Loucy (cell line): ENCODE measurements around the gene CELSR1.

ENCODE experiments used
- H2AFZ ChIP-seq: fragments of 200-600 bp; sonication (generic); 2 replicates; pipeline ENCODE4 v1.6.0; 2016; ENCODE audit warnings: antibody characterized with exemption, mild to moderate bottlenecking, low read length, moderate library complexity
- H3F3A ChIP-seq: fragments of 200-600 bp; 2 replicates; pipeline ENCODE4 v1.6.0; 2016; ENCODE audit warnings: antibody characterized with exemption, low read depth, mild to moderate bottlenecking
- H3K27me3 ChIP-seq: fragments of 200-600 bp; sonication (generic); 2 replicates; pipeline ENCODE4 v1.6.1; 2014; ENCODE audit warnings: low read length, mild to moderate bottlenecking; ENCODE audit not compliant: insufficient read depth, poor library complexity, severe bottlenecking
- H3K36me3 ChIP-seq: fragments of 200-600 bp; sonication (generic); 2 replicates; pipeline ENCODE4 v1.6.1; 2016; ENCODE audit warnings: low read length; ENCODE audit not compliant: insufficient read depth
- H3K4me1 ChIP-seq: fragments of 200-600 bp; sonication (generic); 2 replicates; pipeline ENCODE4 v1.5.1; 2014; ENCODE audit warnings: low read length, mild to moderate bottlenecking; ENCODE audit not compliant: insufficient read depth, poor library complexity, severe bottlenecking
- H3K4me2 ChIP-seq: fragments of 200-600 bp; sonication (generic); 2 replicates; pipeline ENCODE4 v1.6.0; 2014; ENCODE audit warnings: antibody characterized with exemption, low read length, low read depth, mild to moderate bottlenecking; ENCODE audit not compliant: poor library complexity, severe bottlenecking
- H3K4me3 ChIP-seq: fragments of 200-600 bp; sonication (generic); 2 replicates; pipeline ENCODE4 v1.5.1; 2014; ENCODE audit warnings: low read length, mild to moderate bottlenecking, mixed read lengths; ENCODE audit not compliant: poor library complexity, severe bottlenecking
- H3K79me2 ChIP-seq: fragments of 200-600 bp; sonication (generic); 2 replicates; pipeline ENCODE4 v1.6.1; 2014; ENCODE audit warnings: low read length; ENCODE audit not compliant: insufficient read depth
- H3K9ac ChIP-seq: fragments of 200-600 bp; sonication (generic); 2 replicates; pipeline ENCODE4 v1.6.0; 2014; ENCODE audit warnings: mild to moderate bottlenecking, low read depth, low read length, moderate library complexity; ENCODE audit not compliant: poor library complexity, severe bottlenecking
- H3K9me2 ChIP-seq: fragments of 200-600 bp; sonication (generic); replicated peaks from 2 replicates; pipeline ENCODE4 v1.6.1; 2016; ENCODE audit warnings: low read depth, low read length, mixed read lengths
- H3K9me3 ChIP-seq: fragments of 200-600 bp; sonication (generic); 2 replicates; pipeline ENCODE4 v1.6.1; 2014; ENCODE audit warnings: mild to moderate bottlenecking, antibody characterized with exemption, low read length, low read depth; ENCODE audit not compliant: insufficient read depth
- H4K20me1 ChIP-seq: fragments of 200-600 bp; sonication (generic); 2 replicates; pipeline ENCODE4 v1.6.0; 2014; ENCODE audit warnings: antibody characterized with exemption, low read length, mild to moderate bottlenecking; ENCODE audit not compliant: insufficient read depth, poor library complexity, severe bottlenecking
- EZH2phosphoT487 ChIP-seq: fragments of 200-600 bp; IDR thresholded peaks from 2 replicates; pipeline ENCODE4 v1.6.1; 2018; ENCODE audit warnings: antibody characterized with exemption, mild to moderate bottlenecking, moderate library complexity, borderline replicate concordance
- TF ChIP-seq, protein P1 (sequence below): fragments of 200-600 bp; sonication (generic); conservative IDR thresholded peaks from 2 replicates; pipeline ENCODE4 v1.5.1; 2014; ENCODE audit warnings: mild to moderate bottlenecking, antibody characterized with exemption, low read length

CELSR1 gene

DNA sequence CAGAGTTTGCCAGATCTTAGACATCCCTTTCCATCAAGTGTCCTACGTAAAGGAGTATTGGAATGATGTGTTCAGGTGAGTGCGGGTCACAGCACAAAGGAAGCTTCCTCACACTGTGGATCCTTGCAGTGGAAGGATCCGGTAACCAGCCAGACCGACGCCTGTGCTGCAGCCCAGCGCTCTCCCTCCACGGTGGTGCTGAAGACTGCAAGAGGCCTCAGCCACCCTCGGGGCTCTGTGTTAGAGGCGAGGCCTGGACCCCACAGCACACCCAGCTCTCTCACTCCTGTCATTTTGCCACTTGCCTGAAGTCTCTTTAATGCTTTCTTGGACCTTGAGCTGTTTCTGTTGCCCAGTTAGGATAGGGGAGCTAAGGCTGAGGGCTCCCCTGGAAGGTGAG, 199.6 kb downstream of the CELSR1 start:
- Histone ChIP-seq H3K9me3 (no peaks in the 10 kb centered on the region), H3K36me3 (peaks cover 44% of the 10 kb centered on the region; the same call in 1 of the 2 replicates), H3F3A (peaks cover 4% of the 10 kb centered on the region), H3K4me1 (peaks cover 25% of the 10 kb centered on the region), H3K79me2 (peaks cover 58% of the 10 kb centered on the region), H3K9me2 (no peaks in the 10 kb centered on the region), H3K27me3 (peaks cover 4% of the 10 kb centered on the region), H3K4me3 (peak overlapping the region; percentile 92), H4K20me1 (peaks cover 18% of the 10 kb centered on the region), H3K9ac (peak overlapping the region; percentile 90), H2AFZ (no peak overlapping the region), H3K4me2 (peak overlapping the region; percentile 97)
- TF ChIP-seq, protein P1, sequence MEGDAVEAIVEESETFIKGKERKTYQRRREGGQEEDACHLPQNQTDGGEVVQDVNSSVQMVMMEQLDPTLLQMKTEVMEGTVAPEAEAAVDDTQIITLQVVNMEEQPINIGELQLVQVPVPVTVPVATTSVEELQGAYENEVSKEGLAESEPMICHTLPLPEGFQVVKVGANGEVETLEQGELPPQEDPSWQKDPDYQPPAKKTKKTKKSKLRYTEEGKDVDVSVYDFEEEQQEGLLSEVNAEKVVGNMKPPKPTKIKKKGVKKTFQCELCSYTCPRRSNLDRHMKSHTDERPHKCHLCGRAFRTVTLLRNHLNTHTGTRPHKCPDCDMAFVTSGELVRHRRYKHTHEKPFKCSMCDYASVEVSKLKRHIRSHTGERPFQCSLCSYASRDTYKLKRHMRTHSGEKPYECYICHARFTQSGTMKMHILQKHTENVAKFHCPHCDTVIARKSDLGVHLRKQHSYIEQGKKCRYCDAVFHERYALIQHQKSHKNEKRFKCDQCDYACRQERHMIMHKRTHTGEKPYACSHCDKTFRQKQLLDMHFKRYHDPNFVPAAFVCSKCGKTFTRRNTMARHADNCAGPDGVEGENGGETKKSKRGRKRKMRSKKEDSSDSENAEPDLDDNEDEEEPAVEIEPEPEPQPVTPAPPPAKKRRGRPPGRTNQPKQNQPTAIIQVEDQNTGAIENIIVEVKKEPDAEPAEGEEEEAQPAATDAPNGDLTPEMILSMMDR, result no peak
- TF ChIP-seq EZH2phosphoT487, result no peak

DNA sequence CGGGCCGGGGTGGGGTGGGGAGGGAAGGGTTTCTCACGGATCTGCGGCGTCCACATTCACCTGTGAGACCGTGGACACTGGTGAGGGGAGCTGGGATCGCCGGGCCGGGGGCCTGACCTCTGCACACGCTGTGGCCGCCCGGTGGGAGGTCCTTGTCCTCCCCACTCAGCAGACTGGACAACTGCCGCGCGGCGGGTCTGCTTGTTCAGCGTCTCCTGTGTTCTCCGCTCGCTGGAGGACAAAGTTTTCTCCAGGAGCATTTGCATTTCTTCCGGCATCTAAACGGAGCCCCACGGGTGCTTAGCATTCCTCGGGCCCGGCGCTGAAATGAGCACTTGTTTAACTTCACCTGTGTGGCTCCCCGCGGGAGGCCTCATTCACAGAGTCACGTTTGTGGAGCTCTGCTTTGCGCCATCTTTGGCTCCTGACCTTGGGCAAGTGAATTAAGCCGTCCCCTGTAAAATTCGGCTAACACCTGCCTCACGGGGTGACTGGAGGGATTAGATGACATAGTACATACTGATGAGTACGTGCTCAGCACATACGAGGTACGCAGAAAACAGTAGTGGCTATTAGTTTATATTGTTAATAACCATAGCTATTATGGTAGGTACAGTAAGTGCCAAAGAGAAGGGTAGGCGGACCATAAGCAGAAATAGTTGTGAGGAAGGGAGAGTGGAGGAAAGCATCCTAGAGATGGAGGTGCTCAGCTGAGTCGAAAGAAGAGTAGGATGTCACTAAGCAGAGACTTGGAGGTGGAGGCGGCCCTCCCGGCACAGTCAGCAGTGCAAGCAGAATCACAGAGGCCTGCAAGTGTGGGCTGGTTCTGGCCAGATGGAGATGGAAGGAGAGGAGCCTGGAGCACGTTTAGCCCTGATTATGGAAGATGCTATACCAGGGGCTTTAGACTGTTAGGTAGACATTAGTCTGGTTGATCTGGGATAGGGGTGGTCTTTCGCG, 201.0 kb downstream of the CELSR1 start:
- H3K79me2 ChIP-seq, result peaks cover 49% of the 10 kb centered on the region
- peak overlapping the region; percentile 94; the same call in 1 of the 2 replicates for H2AFZ ChIP-seq

DNA sequence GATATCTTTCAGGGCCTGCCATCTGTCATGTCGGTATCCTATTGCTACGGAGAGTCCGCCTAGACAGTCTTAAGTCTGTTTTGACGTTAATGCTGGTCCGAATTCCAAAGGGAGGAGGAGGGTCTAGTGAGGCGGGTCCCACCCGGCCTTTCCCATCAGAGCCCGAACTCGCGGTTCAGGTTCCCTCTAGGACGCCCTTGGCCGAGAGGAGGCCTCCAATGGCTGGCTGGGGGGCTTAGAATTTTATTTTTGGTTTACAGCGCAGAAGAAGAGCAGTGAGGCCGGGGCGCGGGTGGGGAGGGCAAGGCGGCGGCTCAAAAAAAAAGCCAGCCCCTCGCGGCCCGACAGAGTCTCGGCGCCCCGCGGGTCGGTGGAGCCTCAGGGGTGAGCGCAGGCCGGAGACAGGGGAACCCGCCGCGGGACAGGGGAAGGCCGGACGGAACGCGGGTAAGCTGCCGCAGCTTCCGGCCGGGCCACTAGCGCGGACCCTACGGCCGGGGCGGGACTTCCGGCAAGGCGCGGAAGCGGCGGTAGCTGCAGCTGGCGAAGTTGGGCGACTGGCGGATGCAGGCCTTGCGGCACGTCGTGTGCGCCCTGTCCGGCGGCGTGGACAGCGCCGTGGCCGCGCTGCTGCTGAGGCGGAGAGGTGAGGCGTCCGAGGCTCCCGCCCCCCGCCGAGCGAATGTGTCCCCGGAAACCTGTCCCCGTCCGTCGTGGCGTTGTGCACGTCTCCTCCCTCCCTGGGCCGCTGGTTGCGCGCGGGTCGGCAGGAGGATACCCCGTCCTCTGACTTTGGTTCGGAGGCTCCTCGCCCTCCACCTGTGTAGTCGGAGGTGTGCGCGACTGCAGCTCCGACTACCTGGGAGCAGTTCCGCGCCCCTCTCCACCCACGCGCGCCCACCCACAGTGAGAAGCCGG, 202.0 kb downstream of the CELSR1 start, which contains the start of gene TRMU:
TSS of gene TRMU (plus strand) at position 514 of the 918 bp plus-strand sequence. CDS start at position 565, 51 bp downstream.
- peak within 1 kb of the TSS; percentile 90 for H3K9ac ChIP-seq
- peak within 1 kb of the TSS; percentile 97 for H3K4me2 ChIP-seq
- no peaks in the 10 kb centered on the region for H3K9me2 ChIP-seq
- peaks cover 25% of the 10 kb centered on the region for H3K4me1 ChIP-seq
- peaks cover 4% of the 10 kb centered on the region for H3F3A ChIP-seq
- peak within 1 kb of the TSS; percentile 92 for H3K4me3 ChIP-seq
- peak within 1 kb of the TSS; percentile 94 for H2AFZ ChIP-seq
- TF ChIP-seq, protein P1, result no peak
- no peak for TF ChIP-seq EZH2phosphoT487
- no peaks in the 10 kb centered on the region for H3K9me3 ChIP-seq
- peaks cover 54% of the 10 kb centered on the region; the same call in 1 of the 2 replicates for H3K36me3 ChIP-seq
- H4K20me1 ChIP-seq, result peaks cover 18% of the 10 kb centered on the region
- H3K27me3 ChIP-seq, result peaks cover 4% of the 10 kb centered on the region
- peaks cover 49% of the 10 kb centered on the region for H3K79me2 ChIP-seq

More for the DNA sequence above, 201.0 kb downstream of the CELSR1 start:
- TF ChIP-seq, protein P1, result no peak
- TF ChIP-seq EZH2phosphoT487, result no peak
- Histone ChIP-seq H3K9ac (peak overlapping the region; percentile 90), H3K4me3 (peak overlapping the region; percentile 92), H3F3A (peaks cover 4% of the 10 kb centered on the region), H3K9me2 (no peaks in the 10 kb centered on the region), H3K27me3 (peaks cover 4% of the 10 kb centered on the region), H3K4me1 (peaks cover 25% of the 10 kb centered on the region), H3K9me3 (no peaks in the 10 kb centered on the region), H3K36me3 (peaks cover 52% of the 10 kb centered on the region; the same call in 1 of the 2 replicates), H4K20me1 (peaks cover 18% of the 10 kb centered on the region), H3K4me2 (peak overlapping the region; percentile 97)
